ENCODE data around the gene CRIP2. TPM values are rescaled to one million over a fixed set of nuclear protein-coding genes. Genes with fewer than 3 reads are reported as not detected.

The CRIP2 gene
- total RNA-seq, 4 donors from 2014 or later: 63.4 to 177 (median 122) TPM

DNA sequence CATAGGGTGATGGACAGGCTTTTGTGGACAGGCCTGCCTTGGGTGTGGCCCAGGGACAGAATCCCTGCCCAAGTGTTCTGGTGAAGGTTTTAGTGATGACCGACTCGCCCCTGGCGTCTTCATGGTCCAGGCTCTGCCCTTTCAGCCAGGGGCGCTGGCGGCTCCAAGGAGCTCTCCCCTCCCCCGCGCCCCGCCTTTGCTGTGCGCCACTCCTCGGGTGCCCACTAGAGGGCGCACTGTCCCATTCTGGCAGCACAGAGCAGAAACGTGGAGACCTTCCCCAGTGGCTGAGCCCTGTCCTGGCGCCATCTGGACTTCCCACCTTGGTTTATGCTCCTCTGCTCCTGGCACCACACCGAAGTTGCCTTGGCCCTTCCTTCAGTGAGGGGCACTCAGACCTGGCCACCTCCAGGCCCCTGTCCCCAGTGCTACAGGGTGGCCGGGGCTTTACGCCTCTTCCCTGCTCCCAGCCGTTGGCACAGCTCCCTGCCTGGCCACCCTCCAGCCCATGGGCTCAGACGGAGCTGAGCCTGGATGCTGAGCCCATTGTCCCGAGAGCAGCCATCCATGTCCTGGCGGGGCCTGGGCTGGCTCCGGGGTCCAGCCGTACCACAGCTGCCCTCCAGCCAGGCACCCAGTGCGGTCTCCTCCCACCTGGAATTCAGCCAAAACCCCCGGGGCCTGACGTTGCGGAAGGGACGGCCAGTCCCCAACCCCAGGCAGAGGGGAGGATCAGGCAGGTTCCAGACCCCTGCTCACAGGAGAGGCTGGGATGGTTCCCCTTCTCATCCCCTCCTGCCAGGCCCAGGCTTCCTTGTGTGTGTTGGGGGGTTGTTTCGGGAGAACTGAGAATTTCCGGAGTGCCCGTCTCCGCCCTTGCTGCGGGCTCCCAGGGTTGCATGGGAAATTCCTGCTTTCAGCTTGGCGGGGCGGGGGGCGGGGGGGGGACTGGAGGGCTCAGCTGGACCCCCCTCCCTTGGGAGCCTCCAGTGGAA lies 6.5 kb downstream of the CRIP2 start:
- DNase-seq (ENCODE audit: low spot score) (peak; percentile 96), ATAC-seq (ENCODE audit: low FRiP score) (peak; percentile 80)
- TF ChIP-seq CTCF (IDR thresholded peaks at IDR 0.05): peak in 2 of 3 donors; percentile 76 to 96

DNA sequence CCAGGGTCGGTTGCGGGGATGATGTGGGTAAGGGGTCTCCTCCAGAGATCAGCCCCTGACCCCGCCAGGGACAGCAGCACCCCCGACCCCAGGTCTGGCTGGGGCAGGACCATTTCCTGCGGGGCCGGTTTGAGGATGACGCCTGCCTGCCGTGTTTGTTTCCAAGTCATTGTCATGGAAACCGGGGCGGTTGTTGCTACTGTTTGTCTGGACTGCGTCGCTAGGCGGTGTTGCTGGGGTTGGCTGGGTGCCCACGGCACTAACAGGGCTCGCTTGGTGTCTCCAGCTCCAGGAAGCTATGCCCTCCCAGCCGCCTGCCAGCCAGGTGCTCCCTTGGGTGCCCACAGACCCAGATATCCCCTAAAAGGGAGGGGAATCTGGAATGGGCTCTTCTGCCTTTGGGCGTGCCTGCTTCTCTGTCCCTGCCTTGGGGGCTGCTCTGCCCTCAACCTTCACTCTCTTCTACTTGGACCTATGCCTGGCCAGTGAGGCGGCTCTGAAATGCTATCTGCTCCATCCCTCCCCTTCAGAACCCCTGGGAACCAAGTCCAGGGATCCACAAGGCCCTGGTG lies 7.4 kb downstream of the CRIP2 start:
- ATAC-seq (ENCODE audit: low FRiP score) (peak; percentile 55), DNase-seq (ENCODE audit: low spot score) (peak; percentile 94)
- TF ChIP-seq CTCF (IDR thresholded peaks at IDR 0.05): no peak

GRCh38 chr14:105482486-105483110 lies 8.0 kb downstream of the CRIP2 start:
- ATAC-seq (ENCODE audit: low FRiP score) (no peak), DNase-seq (ENCODE audit: low spot score) (no peak)
- no peak for TF ChIP-seq CTCF (IDR thresholded peaks at IDR 0.05)

DNA sequence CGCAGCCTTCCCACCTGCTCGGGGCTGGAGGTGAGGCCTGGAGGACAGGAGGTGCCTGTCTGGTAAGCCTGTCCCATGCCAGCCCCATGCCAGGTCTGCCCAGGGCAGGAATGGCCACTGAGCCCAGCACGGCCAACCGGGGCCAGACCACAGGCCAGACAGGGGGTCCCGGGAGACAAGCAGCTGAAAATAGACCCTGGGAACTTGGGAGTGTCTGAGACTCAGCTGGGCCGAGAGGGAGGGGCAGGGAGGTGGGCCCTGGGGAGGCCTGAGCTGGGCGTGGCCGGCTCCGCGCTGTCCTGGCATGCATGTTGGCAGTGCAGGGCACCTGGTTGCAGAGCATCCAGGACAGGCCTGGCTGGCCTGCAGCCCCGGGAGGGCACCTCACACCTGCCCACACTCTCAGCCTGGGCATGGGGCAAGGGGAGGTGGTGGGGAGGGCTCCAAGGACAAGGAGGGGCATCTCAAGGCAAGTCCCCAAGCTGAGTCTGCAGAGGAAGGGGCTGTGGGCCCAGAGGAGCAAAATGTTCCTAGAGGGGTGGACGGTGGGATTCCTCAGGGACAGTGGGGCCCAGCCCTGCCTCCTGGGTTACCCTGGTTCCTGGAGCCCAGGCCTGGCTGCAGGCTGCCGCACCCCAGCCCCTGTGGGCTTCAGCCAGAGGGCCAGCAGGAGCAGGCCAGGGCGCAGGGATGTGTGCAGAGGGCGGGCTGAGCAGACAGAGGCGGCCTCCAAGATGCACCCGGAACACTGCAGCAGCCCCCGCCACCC lies 8.9 kb downstream of the CRIP2 start:
- TF ChIP-seq CTCF (IDR thresholded peaks at IDR 0.05): no peak
- DNase-seq (ENCODE audit: low spot score) (no peak), ATAC-seq (ENCODE audit: low FRiP score) (no peak)

DNA sequence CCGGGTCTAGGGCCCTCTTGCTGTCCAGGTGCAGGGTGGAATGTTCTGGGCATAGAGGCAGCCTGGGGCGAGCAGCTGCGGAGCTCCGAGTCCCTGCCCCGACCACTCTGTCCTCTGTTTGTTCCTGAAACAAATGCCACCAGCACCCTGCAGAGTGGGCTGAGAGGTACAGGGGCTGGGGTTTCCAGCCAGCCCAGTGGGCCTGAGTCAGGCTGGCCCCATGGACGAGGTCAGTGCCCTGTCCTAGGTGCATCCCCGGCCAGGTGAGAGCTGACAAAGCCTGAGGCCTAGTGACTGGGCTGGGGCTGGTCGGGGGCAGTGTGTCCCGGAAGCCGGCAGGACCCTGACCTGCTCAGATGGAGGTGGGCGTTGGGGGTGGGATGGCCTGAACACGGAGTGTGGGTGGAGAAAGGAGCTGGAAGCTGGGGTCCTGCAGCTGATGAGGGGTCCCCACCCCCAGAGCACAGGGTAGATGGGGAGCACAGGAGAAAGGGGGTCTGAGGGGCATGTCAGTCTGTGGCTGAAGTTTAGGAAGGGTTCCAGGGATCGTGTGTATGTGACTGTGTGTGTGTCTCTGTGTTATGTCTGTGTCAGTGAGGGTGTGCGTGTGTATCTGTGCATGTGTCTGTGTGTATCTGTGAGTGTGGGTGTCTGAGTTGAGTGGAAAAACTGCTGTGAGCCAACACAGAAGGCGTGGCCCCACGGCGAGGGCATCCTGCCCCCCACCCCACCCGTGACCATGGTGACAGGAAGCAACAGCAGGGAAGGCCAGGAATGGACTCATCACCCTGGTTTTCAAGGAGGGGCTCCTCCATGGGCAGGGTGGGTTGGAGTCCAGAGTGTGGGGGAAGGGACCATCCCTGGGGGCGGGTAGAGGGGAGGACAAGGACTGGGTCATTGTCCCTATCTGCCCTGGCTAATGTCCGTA lies 9.7 kb downstream of the CRIP2 start:
- no peak for ATAC-seq (ENCODE audit: low FRiP score)
- no peak for TF ChIP-seq CTCF (IDR thresholded peaks at IDR 0.05)
- DNase-seq (ENCODE audit: low spot score): no peak

GRCh38 chr14:105484997-105485393 lies 10.4 kb downstream of the CRIP2 start:
- ATAC-seq (ENCODE audit: low FRiP score) (no peak), DNase-seq (ENCODE audit: low spot score) (no peak)
- no peak for TF ChIP-seq CTCF (IDR thresholded peaks at IDR 0.05)
